AG04450 (cell line): ENCODE data around the gene CNKSR3. TPM values are rescaled to one million over a fixed set of nuclear protein-coding genes. Genes with fewer than 3 reads are reported as not detected.
"Not testable (repeated sequence)": the region's sequence is repeated elsewhere in the genome, so short reads cannot be mapped to it uniquely, and the experiment has no call there.

Experiments used
- CTCF ChIA-PET: fragments of 300-600, 350-600 bp; formaldehyde crosslinking; extraction: SDS; loops from one replicate; lab custom pipeline; 2022; ENCODE audit warnings: antibody characterized with exemption, inconsistent platforms; lab: Charles Lee
- POLR2A ChIA-PET: fragments of 350-600 bp; formaldehyde crosslinking; extraction: SDS; loops from one replicate; lab custom pipeline; 2021; ENCODE audit warnings: antibody characterized with exemption, inconsistent platforms; lab: Yijun Ruan, JAX
- DNase-seq: peaks from one replicate; pipeline ENCODE4 v3.0.0-alpha.2; 2011; ENCODE audit warnings: low read depth, low spot score
- H3K27ac ChIP-seq: one replicate; pipeline ENCODE4 v1.5.1; 2012; ENCODE audit warnings: low read depth, low read length, control low read depth
- H3K27me3 ChIP-seq: one replicate; pipeline ENCODE4 v1.6.0; 2012; ENCODE audit warnings: low read length; ENCODE audit not compliant: control insufficient read depth, insufficient read depth
- H3K4me3 ChIP-seq: 2 replicates; pipeline ENCODE4 v1.5.1; 2011; ENCODE audit warnings: mild to moderate bottlenecking, low read depth, low read length, control low read depth
- H3K9me3 ChIP-seq: 2 replicates; pipeline ENCODE4 v1.5.1; 2012; ENCODE audit warnings: low read length; ENCODE audit not compliant: control insufficient read depth, insufficient read depth
- polyA plus RNA-seq: library from polyadenylated mRNA; depleted of rRNA; stranded (reverse); fragments of >200 nt; gene quantifications from 2 replicates; pipeline ENCODE4 v1.2.3, GENCODE V29; 2011
- TF ChIP-seq, protein P1 (sequence below): IDR thresholded peaks from 2 replicates; pipeline ENCODE4 v1.5.1; 2011; ENCODE audit warnings: low read depth, low read length, control low read depth, inconsistent platforms

The CNKSR3 gene
- polyA plus RNA-seq, 1 experiment = 8.6 TPM

DNA sequence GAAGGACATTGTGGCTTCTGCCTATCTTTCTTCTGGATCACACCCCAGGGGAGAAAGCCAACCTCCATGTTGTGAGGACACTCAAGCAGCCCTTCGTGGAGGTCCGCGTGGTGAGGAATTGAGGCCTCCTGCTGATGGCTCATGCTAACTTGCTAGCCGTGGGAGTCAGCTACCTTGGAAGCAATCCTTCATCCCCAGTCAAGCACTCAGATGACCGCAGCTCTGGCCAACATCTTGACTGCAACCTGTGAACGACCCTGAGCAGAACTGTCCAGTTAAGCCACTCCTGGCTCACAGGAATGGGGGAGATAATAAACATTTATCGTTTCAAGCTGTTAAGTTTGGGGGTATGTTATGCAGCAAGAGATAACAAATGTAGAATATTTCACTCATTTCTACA, 10.9 kb upstream of the CNKSR3 start:
- no peak overlapping the region for H3K4me3 ChIP-seq
- no peaks in the 10 kb centered on the region for H3K27me3 ChIP-seq
- no peak for DNase-seq
- TF ChIP-seq, protein P1, sequence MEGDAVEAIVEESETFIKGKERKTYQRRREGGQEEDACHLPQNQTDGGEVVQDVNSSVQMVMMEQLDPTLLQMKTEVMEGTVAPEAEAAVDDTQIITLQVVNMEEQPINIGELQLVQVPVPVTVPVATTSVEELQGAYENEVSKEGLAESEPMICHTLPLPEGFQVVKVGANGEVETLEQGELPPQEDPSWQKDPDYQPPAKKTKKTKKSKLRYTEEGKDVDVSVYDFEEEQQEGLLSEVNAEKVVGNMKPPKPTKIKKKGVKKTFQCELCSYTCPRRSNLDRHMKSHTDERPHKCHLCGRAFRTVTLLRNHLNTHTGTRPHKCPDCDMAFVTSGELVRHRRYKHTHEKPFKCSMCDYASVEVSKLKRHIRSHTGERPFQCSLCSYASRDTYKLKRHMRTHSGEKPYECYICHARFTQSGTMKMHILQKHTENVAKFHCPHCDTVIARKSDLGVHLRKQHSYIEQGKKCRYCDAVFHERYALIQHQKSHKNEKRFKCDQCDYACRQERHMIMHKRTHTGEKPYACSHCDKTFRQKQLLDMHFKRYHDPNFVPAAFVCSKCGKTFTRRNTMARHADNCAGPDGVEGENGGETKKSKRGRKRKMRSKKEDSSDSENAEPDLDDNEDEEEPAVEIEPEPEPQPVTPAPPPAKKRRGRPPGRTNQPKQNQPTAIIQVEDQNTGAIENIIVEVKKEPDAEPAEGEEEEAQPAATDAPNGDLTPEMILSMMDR = no peak
- ChIA-PET POLR2A (no interaction called here), CTCF (no interaction called here)
- H3K27ac ChIP-seq = no peak overlapping the region
- H3K9me3 ChIP-seq = no peaks in the 10 kb centered on the region; the same call in 1 of the 2 replicates

DNA sequence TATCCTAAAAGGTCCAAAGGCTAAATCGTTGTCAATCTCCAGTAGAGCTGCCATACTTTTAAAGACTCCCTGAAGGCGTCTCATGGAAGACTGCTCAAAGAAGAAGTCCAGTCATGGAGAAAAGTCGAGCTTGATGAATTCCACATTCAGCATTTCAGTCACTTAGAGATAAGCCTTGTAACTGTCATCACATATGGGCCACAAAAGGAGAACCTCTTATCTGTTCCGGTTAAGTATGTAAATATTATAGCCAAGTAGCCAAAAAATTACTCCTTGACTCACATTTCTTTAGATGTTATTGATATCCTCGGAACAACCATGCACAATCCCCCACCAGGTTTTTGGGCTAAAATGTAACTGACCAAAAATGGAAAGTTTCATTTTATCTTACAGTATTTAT, 9.8 kb upstream of the CNKSR3 start:
- Histone ChIP-seq H3K9me3 (no peaks in the 10 kb centered on the region; the same call in 1 of the 2 replicates), H3K4me3 (no peak overlapping the region), H3K27ac (no peak overlapping the region), H3K27me3 (no peaks in the 10 kb centered on the region)
- TF ChIP-seq, protein P1 = no peak
- POLR2A ChIA-PET = no interaction called here
- CTCF ChIA-PET = interaction anchor here (0.6 kb wide), 1 partner anchor 20 kb away, joined by 3 read pairs; no protein-coding TSS in a partner anchor
- no peak for DNase-seq

DNA sequence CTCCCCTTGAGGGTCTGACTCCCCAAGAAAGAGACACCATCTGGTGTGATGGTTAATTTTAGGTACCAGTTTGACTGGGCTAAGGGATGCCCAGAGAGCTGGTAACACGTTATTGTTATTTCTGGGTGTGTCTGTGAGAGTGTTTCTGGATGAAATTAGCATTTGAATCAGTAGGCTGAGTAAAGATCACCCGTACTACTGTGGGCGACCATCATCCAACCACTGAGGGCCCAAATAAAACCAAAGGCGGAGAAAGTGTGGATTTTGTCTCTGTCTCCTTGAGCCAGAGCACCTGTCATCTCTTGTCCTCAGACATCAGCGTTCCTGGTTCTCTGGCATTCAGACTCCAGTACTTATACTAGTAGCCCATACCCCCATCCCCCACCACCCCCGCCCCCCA, 7.9 kb upstream of the CNKSR3 start:
- CTCF ChIA-PET = interaction anchor here (0.6 kb wide), 1 partner anchor 18 kb away, joined by 3 read pairs; no protein-coding TSS in a partner anchor
- DNase-seq = no peak
- H3K27me3 ChIP-seq = no peaks in the 10 kb centered on the region
- H3K27ac ChIP-seq = no peak overlapping the region
- H3K9me3 ChIP-seq = no peaks in the 10 kb centered on the region; the same call in 1 of the 2 replicates
- POLR2A ChIA-PET = no interaction called here
- TF ChIP-seq, protein P1 = no peak
- no peak overlapping the region for H3K4me3 ChIP-seq

DNA sequence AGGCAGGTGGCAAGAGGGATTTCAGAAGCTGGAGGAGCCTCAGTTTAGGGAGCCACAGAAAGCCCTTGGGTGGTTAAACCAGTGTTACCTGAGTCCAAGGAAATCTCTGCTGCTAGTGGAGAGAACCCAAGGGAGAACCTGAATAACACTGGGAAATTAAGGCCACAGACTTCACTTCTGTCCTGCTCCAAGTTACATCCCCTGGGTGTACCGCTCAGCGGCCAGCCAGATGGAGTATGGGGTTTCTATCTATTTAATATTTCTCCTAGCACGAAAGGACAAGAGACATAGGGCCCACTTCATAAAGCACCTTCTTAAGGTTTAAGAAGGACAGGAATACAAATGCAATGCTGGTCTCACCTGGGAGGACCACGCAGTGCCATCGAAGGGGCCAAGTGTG, 5.8 kb upstream of the CNKSR3 start:
- H3K4me3 ChIP-seq = 0 out of 2 replicates have a peak overlapping the region, but pooled peaks have one; percentile 23
- POLR2A ChIA-PET = no interaction called here

DNA sequence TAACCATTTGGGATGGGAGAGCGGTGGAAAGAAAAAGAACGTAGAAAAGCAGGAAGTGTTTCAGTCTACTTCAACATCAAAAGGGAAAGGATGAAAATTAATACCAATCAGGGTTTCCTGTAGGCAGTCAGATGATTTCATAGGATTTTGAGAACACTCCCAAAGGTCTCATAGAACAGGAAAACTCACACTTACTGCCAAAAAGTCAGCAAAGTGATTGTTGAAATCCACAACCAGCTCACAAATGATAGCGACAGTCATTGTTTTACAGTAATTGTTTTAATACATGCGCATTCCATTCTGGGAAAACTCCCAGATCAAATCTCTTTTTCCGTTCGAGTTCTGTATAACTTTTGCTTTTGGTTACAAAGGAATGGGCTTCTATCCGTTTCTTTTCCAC, 5.3 kb upstream of the CNKSR3 start:
- no peak overlapping the region for H3K27ac ChIP-seq
- peak overlapping the region; percentile 23; the same call in 1 of the 2 replicates for H3K4me3 ChIP-seq
- CTCF ChIA-PET = interaction anchor here (0.6 to 1.1 kb wide), 2 partner anchors 57 to 160 kb away, joined by 3 to 5 read pairs; no protein-coding TSS in a partner anchor
- DNase-seq = no peak
- POLR2A ChIA-PET = no interaction called here
- H3K9me3 ChIP-seq = no peaks in the 10 kb centered on the region
- H3K27me3 ChIP-seq = no peaks in the 10 kb centered on the region
- TF ChIP-seq, protein P1 = no peak

More for the DNA sequence above, 5.8 kb upstream of the CNKSR3 start:
- Histone ChIP-seq H3K27me3 (no peaks in the 10 kb centered on the region), H3K9me3 (no peaks in the 10 kb centered on the region; the same call in 1 of the 2 replicates), H3K27ac (no peak overlapping the region)
- TF ChIP-seq, protein P1 = no peak
- no peak for DNase-seq
- CTCF ChIA-PET = no interaction called here

DNA sequence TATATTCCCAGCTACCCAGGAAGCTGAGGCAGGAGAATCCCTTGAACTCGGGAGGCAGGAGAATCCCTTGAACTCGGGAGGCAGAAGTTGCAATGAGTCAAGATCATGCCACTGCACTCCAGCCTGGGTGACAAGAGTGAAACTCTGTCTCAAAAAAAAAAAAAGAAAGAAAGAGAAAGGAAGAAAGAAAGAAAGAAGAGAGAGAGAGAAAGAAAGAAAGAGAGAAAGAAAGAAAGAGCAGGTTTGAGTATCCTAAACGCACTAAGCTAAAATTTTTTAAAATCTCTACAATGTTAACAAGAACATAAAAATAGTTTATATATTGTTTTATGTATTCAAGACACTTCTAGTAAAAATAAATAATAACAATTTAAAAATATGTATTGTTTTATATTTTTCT, 4.6 kb upstream of the CNKSR3 start:
- not testable (repeated sequence) for H3K27ac ChIP-seq, H3K9me3 ChIP-seq, DNase-seq, H3K4me3 ChIP-seq, H3K27me3 ChIP-seq
- CTCF ChIA-PET = interaction anchor here (0.6 to 1.1 kb wide), 2 partner anchors 56 to 161 kb away, joined by 3 to 5 read pairs; no protein-coding TSS in a partner anchor
- POLR2A ChIA-PET = interaction anchor here (0.7 kb wide), 1 partner anchor 58 kb away, joined by 5 read pairs; no protein-coding TSS in a partner anchor
